ENCODE results near the gene PACS2.

The PACS2 gene

DNA sequence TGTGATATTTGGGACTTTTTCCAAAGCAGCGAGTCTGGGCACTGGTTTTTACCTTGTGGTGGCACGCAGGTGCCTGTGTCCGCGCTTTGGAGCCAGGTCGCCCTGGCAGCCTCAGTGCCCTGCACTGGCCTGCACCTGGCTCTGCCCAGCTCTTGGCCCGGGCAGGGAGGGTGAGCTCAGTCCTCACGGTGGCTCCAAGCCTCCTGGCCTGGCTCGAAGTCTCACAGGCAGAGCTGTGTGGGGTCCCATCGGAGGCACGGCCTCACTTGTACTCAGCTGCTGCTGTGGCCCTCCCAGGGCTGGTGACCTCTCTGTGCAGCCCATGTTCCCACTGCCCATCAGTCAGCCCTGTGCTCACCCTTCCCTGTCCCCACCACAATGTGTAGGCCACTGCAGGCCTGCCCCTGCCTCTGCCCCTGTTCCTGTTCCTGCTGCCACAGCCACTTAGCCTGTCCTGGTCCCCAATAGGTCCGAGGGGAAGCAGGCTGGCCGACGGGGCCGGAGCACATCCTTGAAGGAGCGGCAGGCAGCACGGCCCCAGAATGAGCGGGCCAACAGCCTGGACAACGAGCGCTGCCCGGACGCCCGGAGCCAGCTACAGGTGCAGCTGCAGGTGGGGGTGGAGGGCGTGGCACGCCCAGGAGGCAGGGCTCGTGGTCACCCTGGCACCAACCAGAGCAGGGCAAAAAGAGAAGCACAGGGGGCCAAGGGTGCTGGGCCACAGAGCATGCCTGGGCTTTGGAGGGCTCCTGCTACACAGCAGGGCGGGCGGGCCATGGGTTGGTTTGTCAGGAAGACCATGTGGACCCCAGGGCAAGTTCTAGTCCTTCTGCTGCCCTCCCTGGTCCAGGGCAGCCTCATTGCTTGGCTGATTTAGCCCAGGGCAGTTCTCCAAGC lies 67.1 kb downstream of the PACS2 start:
- Histone ChIP-seq H4K8ac (ENCODE audit: low read depth, low read length) (no peak overlapping the region), H3K4ac (ENCODE audit: low read depth, low read length) (no peak overlapping the region), H2BK15ac (replicated peaks; ENCODE audit: low read depth) (no peak overlapping the region), H3K4me1 (ENCODE audit: control insufficient read depth, low read depth, low read length) (no peaks in the 10 kb centered on the region), H3K56ac (ENCODE audit: low read length) (no peak overlapping the region), H3K27me3 (ENCODE audit: insufficient read depth, low read length, poor library complexity) (no peaks in the 10 kb centered on the region), H2BK5ac (ENCODE audit: low read length) (no peak overlapping the region), H4K5ac (ENCODE audit: low read length) (no peak overlapping the region), H3K9ac (ENCODE audit: low read length) (no peak overlapping the region), H3K23ac (ENCODE audit: low read length) (no peak overlapping the region), H2BK120ac (ENCODE audit: low read depth, low read length) (no peak overlapping the region), H3K36me3 (ENCODE audit: control insufficient read depth, insufficient read depth, low read length) (no peaks in the 10 kb centered on the region), H3K79me1 (ENCODE audit: low read length) (no peaks in the 10 kb centered on the region), H3K18ac (ENCODE audit: low read length) (no peak overlapping the region), H3K4me2 (ENCODE audit: low read length) (no peak overlapping the region), H3K4me3 (ENCODE audit: low read length) (no peak overlapping the region), H3K27ac (ENCODE audit: low read depth, low read length) (no peak overlapping the region), H3K79me2 (ENCODE audit: control insufficient read depth, insufficient read depth, low read length) (no peaks in the 10 kb centered on the region), H2AK5ac (ENCODE audit: low read length) (no peak overlapping the region)
- no CpG with 5 or more reads among the region's 27 CpGs for WGBS (ENCODE audit: extremely low coverage, insufficient coverage, low lambda C conversion rate)
- no peak for DNase-seq

DNA sequence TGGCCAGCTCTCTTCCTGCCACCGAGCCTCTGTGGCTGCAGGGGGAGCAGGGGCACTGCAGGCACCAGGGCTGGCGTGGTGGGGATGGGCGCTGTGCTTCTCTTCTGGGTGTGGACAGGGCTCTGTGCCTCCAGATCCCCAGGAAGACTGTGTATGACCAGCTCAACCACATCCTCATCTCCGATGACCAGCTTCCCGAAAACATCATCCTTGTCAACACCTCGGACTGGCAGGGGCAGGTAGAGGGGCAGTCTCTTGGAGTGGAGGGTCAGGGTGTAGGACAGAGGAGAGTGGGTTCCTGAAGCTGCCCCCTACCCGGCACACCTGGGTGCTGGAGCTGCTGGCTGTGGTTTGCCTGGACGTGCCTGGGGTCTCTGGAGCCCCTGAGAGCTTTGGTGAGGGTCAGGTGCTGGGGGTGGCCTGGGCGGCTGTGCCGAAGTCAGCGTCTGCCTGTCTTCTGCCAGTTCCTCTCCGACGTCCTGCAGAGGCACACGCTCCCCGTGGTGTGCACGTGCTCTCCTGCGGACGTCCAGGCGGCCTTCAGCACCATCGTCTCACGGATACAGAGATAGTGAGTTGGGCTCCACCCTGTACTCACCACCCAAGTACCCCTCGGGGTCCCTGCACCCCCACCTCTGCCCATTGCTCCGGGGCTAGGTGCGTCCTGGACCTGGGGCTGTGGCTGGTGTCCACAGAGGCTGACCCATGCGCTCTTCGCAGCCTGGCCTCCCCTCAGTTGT lies 68.0 kb downstream of the PACS2 start:
- Histone ChIP-seq H3K23ac (ENCODE audit: low read length) (no peak overlapping the region), H3K9ac (ENCODE audit: low read length) (no peak overlapping the region), H3K4me3 (ENCODE audit: low read length) (no peak overlapping the region), H4K8ac (ENCODE audit: low read depth, low read length) (no peak overlapping the region), H3K18ac (ENCODE audit: low read length) (no peak overlapping the region), H3K36me3 (ENCODE audit: control insufficient read depth, insufficient read depth, low read length) (no peaks in the 10 kb centered on the region), H2BK120ac (ENCODE audit: low read depth, low read length) (no peak overlapping the region), H3K79me2 (ENCODE audit: control insufficient read depth, insufficient read depth, low read length) (no peaks in the 10 kb centered on the region), H3K4ac (ENCODE audit: low read depth, low read length) (no peak overlapping the region), H4K5ac (ENCODE audit: low read length) (no peak overlapping the region), H3K79me1 (ENCODE audit: low read length) (no peaks in the 10 kb centered on the region), H3K4me1 (ENCODE audit: control insufficient read depth, low read depth, low read length) (no peaks in the 10 kb centered on the region), H3K27me3 (ENCODE audit: insufficient read depth, low read length, poor library complexity) (no peaks in the 10 kb centered on the region), H3K56ac (ENCODE audit: low read length) (no peak overlapping the region), H2AK5ac (ENCODE audit: low read length) (no peak overlapping the region), H3K27ac (ENCODE audit: low read depth, low read length) (no peak overlapping the region), H2BK5ac (ENCODE audit: low read length) (no peak overlapping the region), H2BK15ac (replicated peaks; ENCODE audit: low read depth) (no peak overlapping the region), H3K4me2 (ENCODE audit: low read length) (no peak overlapping the region)
- no CpG with 5 or more reads among the region's 26 CpGs for WGBS (ENCODE audit: extremely low coverage, insufficient coverage, low lambda C conversion rate)
- DNase-seq = no peak

DNA sequence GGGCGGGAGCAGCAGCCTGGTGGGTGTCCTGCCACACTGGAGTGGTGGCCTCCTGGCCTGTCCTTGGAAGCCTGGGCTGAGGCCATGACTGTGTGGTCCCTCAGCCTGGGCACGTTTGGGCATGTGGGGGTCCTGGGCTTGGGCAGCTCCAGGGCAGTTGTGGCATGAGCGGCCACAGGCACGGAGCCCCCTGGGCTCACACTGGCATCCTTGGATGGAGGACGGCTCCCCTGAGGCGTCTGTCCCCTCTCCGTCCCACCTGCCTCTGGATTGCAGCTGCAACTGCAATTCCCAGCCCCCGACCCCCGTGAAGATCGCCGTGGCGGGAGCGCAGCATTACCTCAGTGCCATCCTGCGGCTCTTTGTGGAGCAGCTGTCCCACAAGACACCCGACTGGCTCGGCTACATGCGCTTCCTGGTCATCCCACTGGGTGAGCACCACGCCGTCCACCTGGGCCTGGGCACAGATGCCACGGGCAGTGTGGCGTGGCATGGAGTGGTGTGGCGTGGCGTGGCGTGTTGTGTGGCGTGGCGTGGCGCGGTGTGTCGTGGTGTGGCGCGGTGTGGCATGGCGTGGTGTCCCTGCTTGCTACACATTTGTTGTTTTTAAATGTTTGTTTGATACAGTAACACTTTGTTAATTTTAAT lies 68.7 kb downstream of the PACS2 start:
- H3K79me1 ChIP-seq (ENCODE audit: low read length) = no peaks in the 10 kb centered on the region
- no CpG with 5 or more reads among the region's 32 CpGs for WGBS (ENCODE audit: extremely low coverage, insufficient coverage, low lambda C conversion rate)
- no peak overlapping the region for H4K5ac ChIP-seq (ENCODE audit: low read length)
- H2BK120ac ChIP-seq (ENCODE audit: low read depth, low read length) = no peak overlapping the region
- H2BK15ac ChIP-seq (replicated peaks; ENCODE audit: low read depth) = no peak overlapping the region
- H3K18ac ChIP-seq (ENCODE audit: low read length) = no peak overlapping the region
- H3K36me3 ChIP-seq (ENCODE audit: control insufficient read depth, insufficient read depth, low read length) = no peaks in the 10 kb centered on the region
- H3K9ac ChIP-seq (ENCODE audit: low read length) = no peak overlapping the region
- no peak overlapping the region for H2AK5ac ChIP-seq (ENCODE audit: low read length)
- H2BK5ac ChIP-seq (ENCODE audit: low read length) = no peak overlapping the region
- no peak for DNase-seq
- H4K8ac ChIP-seq (ENCODE audit: low read depth, low read length) = no peak overlapping the region
- H3K56ac ChIP-seq (ENCODE audit: low read length) = no peak overlapping the region
- no peak overlapping the region for H3K4me3 ChIP-seq (ENCODE audit: low read length)
- no peak overlapping the region for H3K4ac ChIP-seq (ENCODE audit: low read depth, low read length)
- no peak overlapping the region for H3K4me2 ChIP-seq (ENCODE audit: low read length)
- H3K4me1 ChIP-seq (ENCODE audit: control insufficient read depth, low read depth, low read length) = no peaks in the 10 kb centered on the region
- no peak overlapping the region for H3K27ac ChIP-seq (ENCODE audit: low read depth, low read length)
- no peaks in the 10 kb centered on the region for H3K79me2 ChIP-seq (ENCODE audit: control insufficient read depth, insufficient read depth, low read length)
- H3K27me3 ChIP-seq (ENCODE audit: insufficient read depth, low read length, poor library complexity) = no peaks in the 10 kb centered on the region
- H3K23ac ChIP-seq (ENCODE audit: low read length) = no peak overlapping the region

- H2BK120ac ChIP-seq (ENCODE audit: low read depth, low read length) = no peak overlapping the region
- no peak overlapping the region for H2BK15ac ChIP-seq (replicated peaks; ENCODE audit: low read depth)
- no peak overlapping the region for H3K23ac ChIP-seq (ENCODE audit: low read length)
- no peaks in the 10 kb centered on the region for H3K4me1 ChIP-seq (ENCODE audit: control insufficient read depth, low read depth, low read length)
- H3K27ac ChIP-seq (ENCODE audit: low read depth, low read length) = no peak overlapping the region
- H3K79me1 ChIP-seq (ENCODE audit: low read length) = no peaks in the 10 kb centered on the region
- H2AK5ac ChIP-seq (ENCODE audit: low read length) = no peak overlapping the region
- WGBS (ENCODE audit: extremely low coverage, insufficient coverage, low lambda C conversion rate) = no CpG with 5 or more reads among the region's 23 CpGs
- H4K8ac ChIP-seq (ENCODE audit: low read depth, low read length) = no peak overlapping the region
- H2BK5ac ChIP-seq (ENCODE audit: low read length) = no peak overlapping the region
- no peak overlapping the region for H3K9ac ChIP-seq (ENCODE audit: low read length)
- H3K79me2 ChIP-seq (ENCODE audit: control insufficient read depth, insufficient read depth, low read length) = no peaks in the 10 kb centered on the region
- H4K5ac ChIP-seq (ENCODE audit: low read length) = no peak overlapping the region
- no peak overlapping the region for H3K56ac ChIP-seq (ENCODE audit: low read length)
- DNase-seq = no peak
- H3K4me2 ChIP-seq (ENCODE audit: low read length) = no peak overlapping the region
- H3K18ac ChIP-seq (ENCODE audit: low read length) = no peak overlapping the region
- H3K4ac ChIP-seq (ENCODE audit: low read depth, low read length) = no peak overlapping the region
- no peaks in the 10 kb centered on the region for H3K36me3 ChIP-seq (ENCODE audit: control insufficient read depth, insufficient read depth, low read length)
- H3K4me3 ChIP-seq (ENCODE audit: low read length) = no peak overlapping the region
- no peaks in the 10 kb centered on the region for H3K27me3 ChIP-seq (ENCODE audit: insufficient read depth, low read length, poor library complexity)
Measured at GRCh38 chr14:105384041-105384557, 69.6 kb downstream of the PACS2 start.

DNA sequence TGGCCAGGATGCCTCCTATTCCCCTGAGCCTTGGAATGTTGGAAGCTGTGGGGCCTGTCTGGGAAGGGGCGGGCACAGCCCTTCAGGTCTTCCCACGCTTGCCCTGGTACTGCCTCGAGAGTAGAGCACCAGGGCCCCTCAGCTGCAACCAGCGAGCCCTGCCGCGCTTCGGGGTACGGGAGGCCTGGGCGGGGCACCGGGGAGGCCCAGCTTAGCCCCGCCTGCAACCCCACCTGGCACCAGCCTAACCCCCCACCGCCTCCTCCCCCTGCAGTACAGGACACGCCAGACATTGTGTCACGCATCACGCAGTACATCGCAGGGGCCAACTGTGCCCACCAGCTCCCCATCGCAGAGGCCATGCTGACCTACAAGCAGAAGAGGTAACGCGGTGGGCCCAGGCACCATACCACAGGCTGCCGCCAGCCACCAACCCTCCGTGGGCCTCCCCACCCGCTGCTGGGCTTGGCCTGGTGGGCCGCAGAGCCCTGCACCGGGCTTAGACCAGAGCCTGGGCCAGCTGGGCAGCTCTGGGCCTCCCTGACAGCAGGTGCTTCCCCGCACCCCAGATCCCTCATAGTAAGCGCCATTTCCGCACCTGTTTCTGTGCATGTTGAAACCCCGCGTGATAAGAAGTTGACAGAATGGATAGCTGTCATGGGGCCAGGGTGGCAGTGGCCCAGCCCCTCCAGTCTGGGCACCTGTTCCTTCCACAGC lies 70.2 kb downstream of the PACS2 start:
- Histone ChIP-seq H3K18ac (ENCODE audit: low read length) (no peak overlapping the region), H3K36me3 (ENCODE audit: control insufficient read depth, insufficient read depth, low read length) (no peaks in the 10 kb centered on the region), H3K27me3 (ENCODE audit: insufficient read depth, low read length, poor library complexity) (no peaks in the 10 kb centered on the region), H2BK15ac (replicated peaks; ENCODE audit: low read depth) (no peak overlapping the region), H2AK5ac (ENCODE audit: low read length) (no peak overlapping the region), H3K4ac (ENCODE audit: low read depth, low read length) (no peak overlapping the region), H3K79me1 (ENCODE audit: low read length) (no peaks in the 10 kb centered on the region), H3K27ac (ENCODE audit: low read depth, low read length) (no peak overlapping the region), H3K4me2 (ENCODE audit: low read length) (no peak overlapping the region), H3K56ac (ENCODE audit: low read length) (no peak overlapping the region), H2BK5ac (ENCODE audit: low read length) (no peak overlapping the region), H4K8ac (ENCODE audit: low read depth, low read length) (no peak overlapping the region), H3K4me3 (ENCODE audit: low read length) (no peak overlapping the region), H3K4me1 (ENCODE audit: control insufficient read depth, low read depth, low read length) (no peaks in the 10 kb centered on the region), H3K23ac (ENCODE audit: low read length) (no peak overlapping the region), H4K5ac (ENCODE audit: low read length) (no peak overlapping the region), H3K79me2 (ENCODE audit: control insufficient read depth, insufficient read depth, low read length) (no peaks in the 10 kb centered on the region), H3K9ac (ENCODE audit: low read length) (no peak overlapping the region), H2BK120ac (ENCODE audit: low read depth, low read length) (no peak overlapping the region)
- no peak for DNase-seq
- WGBS (ENCODE audit: extremely low coverage, insufficient coverage, low lambda C conversion rate) = no CpG with 5 or more reads among the region's 29 CpGs
